ENCODE results near the gene STIMATE. TPM values are rescaled to one million over a fixed set of nuclear protein-coding genes. Genes with fewer than 3 reads are reported as not detected.

STIMATE gene
- total and polyA plus RNA-seq, 10 donors: 4.0 to 65.6 (median 34.0) TPM

GRCh38 chr3:52839268-52839575, 58.1 kb downstream of the STIMATE start:
- WGBS, 5 donors: 67 to 94% (median 90%) methylated on average over 1 to 2 of the region's 2 CpGs

DNA sequence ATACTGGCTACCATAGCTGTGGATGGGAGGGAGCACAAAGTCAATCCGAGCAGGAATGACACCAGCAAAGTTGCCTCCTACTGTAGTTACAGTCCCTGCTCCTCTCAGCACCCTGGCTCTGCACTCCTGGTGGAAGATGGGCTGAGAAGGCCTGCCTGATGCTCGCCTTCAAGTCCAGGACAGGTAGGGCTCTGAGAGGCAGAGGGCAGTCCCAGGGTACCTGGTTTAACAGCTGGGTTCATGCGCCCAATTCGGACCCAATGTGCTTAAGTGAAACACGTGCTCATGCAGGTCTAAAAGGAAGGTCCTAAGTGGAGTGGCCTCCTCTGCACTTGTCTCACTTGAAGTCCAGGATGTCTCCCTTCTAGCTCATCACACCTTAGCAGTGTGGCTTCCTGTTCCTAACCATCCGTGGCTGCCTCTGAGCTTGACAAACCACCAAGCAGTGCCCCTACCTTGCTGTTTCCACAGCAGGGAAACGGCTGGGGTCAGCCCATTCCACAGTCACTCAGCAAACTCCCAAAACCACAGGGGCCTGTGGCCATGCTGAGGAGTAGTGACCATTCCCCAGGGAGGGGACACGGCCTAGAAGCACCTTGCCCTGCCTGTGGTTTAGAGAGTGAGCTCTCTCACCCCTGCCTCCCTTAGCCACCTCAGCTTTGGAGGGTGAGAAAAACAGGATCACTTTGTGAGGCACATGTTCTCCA, 58.6 kb downstream of the STIMATE start:
- WGBS, 5 donors: 66 to 78% (median 75%) methylated on average over 8 of the region's 8 CpGs
- no peaks in the 10 kb centered on the region for H3K9me3 ChIP-seq
- peak; percentile 56 for DNase-seq
- peak in 1 of 3 donors; percentile 7 for TF ChIP-seq POLR2AphosphoS5 (IDR thresholded peaks at IDR 0.05)
- TF ChIP-seq POLR2A (IDR thresholded peaks at IDR 0.05): no peak
- intact Hi-C loops (cut with DNase I; ENCODE audit: low total_unique reads): no loop called here
- H3K36me3 ChIP-seq: peaks cover 0 to 98% (median 46%) of the 10 kb centered on the region in 6 donors
- peaks cover 0 to 39% (median 9%) of the 10 kb centered on the region in 6 donors for H3K4me1 ChIP-seq
- no peak overlapping the region for H3K4me3 ChIP-seq
- H3K27me3 ChIP-seq (replicated peaks in 1 of 7): no peaks in the 10 kb centered on the region
- H3K27ac ChIP-seq: no peak overlapping the region

More at GRCh38 chr3:52839268-52839575, 58.1 kb downstream of the STIMATE start:
- no peaks in the 10 kb centered on the region for H3K27me3 ChIP-seq (replicated peaks in 1 of 7)
- intact Hi-C loops (cut with DNase I; ENCODE audit: low total_unique reads): no loop called here
- DNase-seq: peak; percentile 51
- no peak overlapping the region for H3K27ac ChIP-seq
- peaks cover 0 to 98% (median 48%) of the 10 kb centered on the region in 6 donors for H3K36me3 ChIP-seq
- H3K4me3 ChIP-seq: no peak overlapping the region
- no peaks in the 10 kb centered on the region for H3K9me3 ChIP-seq
- no peak for TF ChIP-seq POLR2AphosphoS5 (IDR thresholded peaks at IDR 0.05)
- TF ChIP-seq POLR2A (IDR thresholded peaks at IDR 0.05): no peak
- TF ChIP-seq, protein P1, sequence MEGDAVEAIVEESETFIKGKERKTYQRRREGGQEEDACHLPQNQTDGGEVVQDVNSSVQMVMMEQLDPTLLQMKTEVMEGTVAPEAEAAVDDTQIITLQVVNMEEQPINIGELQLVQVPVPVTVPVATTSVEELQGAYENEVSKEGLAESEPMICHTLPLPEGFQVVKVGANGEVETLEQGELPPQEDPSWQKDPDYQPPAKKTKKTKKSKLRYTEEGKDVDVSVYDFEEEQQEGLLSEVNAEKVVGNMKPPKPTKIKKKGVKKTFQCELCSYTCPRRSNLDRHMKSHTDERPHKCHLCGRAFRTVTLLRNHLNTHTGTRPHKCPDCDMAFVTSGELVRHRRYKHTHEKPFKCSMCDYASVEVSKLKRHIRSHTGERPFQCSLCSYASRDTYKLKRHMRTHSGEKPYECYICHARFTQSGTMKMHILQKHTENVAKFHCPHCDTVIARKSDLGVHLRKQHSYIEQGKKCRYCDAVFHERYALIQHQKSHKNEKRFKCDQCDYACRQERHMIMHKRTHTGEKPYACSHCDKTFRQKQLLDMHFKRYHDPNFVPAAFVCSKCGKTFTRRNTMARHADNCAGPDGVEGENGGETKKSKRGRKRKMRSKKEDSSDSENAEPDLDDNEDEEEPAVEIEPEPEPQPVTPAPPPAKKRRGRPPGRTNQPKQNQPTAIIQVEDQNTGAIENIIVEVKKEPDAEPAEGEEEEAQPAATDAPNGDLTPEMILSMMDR (IDR thresholded peaks at IDR 0.05 in 8 of 11, conservative IDR thresholded peaks at IDR 0.05 in 3 of 11): no peak
- H3K4me1 ChIP-seq: peaks cover 0 to 44% (median 9%) of the 10 kb centered on the region in 6 donors

DNA sequence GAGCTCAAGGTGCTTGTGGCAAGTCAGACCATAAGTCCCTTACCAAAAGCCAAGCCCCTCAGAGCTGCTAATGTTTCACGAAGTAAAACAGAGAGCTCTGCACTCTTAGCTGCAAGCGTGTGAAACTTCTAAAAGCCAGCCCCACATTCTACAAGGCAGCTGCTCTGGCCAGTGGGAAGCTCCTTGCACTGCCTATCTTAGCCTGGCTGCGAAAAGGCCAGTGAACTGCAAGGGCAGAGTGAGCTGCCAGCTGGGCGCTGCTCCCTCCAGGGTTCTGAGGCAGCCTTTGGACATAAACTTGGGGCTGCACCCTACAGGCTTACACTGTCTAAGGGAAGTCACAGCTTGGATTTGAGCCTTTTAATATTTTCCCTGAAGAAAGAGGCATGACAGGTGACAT, 60.4 kb downstream of the STIMATE start:
- no peak for DNase-seq
- intact Hi-C loops (cut with DNase I; ENCODE audit: low total_unique reads): no loop called here
- Histone ChIP-seq H3K27me3 (replicated peaks in 1 of 7) (no peaks in the 10 kb centered on the region), H3K27ac (no peak overlapping the region), H3K9me3 (no peaks in the 10 kb centered on the region), H3K4me1 (peaks cover 0 to 25% (median 9%) of the 10 kb centered on the region in 6 donors), H3K36me3 (peaks cover 0 to 98% (median 38%) of the 10 kb centered on the region in 6 donors), H3K4me3 (no peak overlapping the region)
- 95 to 96% (median 96%) methylated on average over 4 of the region's 4 CpGs for WGBS, 5 donors
- no peak for TF ChIP-seq POLR2A (IDR thresholded peaks at IDR 0.05)
- TF ChIP-seq, protein P1 (IDR thresholded peaks at IDR 0.05 in 8 of 11, conservative IDR thresholded peaks at IDR 0.05 in 3 of 11): no peak
- TF ChIP-seq POLR2AphosphoS5 (IDR thresholded peaks at IDR 0.05): no peak

DNA sequence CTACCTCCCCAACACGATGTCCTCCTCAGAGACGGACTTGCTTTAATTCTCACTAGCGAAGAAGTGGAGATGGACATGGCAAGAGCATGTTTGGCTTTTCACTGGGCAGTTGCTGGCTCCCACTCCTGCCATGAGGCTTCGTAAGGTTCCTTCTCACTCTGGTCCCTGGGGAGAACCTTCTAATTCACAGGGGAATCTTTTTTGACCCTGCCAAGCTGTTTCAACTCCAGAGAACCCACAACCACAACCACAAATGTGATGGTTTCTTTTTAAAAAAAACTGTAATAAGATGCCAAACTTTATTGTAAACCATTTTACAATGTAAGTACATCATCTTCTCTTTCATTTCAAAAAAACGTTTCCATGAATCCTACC, 60.9 kb downstream of the STIMATE start:
- Histone ChIP-seq H3K27ac (no peak overlapping the region), H3K27me3 (replicated peaks in 1 of 7) (no peaks in the 10 kb centered on the region), H3K4me3 (no peak overlapping the region), H3K36me3 (peaks cover 0 to 94% (median 33%) of the 10 kb centered on the region in 6 donors), H3K4me1 (peaks cover 0 to 25% (median 9%) of the 10 kb centered on the region in 6 donors), H3K9me3 (no peaks in the 10 kb centered on the region)
- 86 to 92% (median 88%) methylated on average over 3 to 5 of the region's 5 CpGs for WGBS, 5 donors
- DNase-seq: no peak
- intact Hi-C loops (cut with DNase I; ENCODE audit: low total_unique reads): no loop called here
- TF ChIP-seq POLR2A (IDR thresholded peaks at IDR 0.05) (no peak), POLR2AphosphoS5 (IDR thresholded peaks at IDR 0.05) (no peak)
- TF ChIP-seq, protein P1 (IDR thresholded peaks at IDR 0.05 in 8 of 11, conservative IDR thresholded peaks at IDR 0.05 in 3 of 11): no peak

Measured in spleen (tissue), 11 donors.